ENCODE data around the gene NHERF1. TPM values are rescaled to one million over a fixed set of nuclear protein-coding genes. Genes with fewer than 3 reads are reported as not detected.
A peak's percentile ranks its signal among the peaks of the same experiment; 100 is the strongest.

Gene NHERF1
- total and polyA plus RNA-seq, 2 of the 13 experiments (the other 11 are each of a cell fraction or from before 2014, with no cell fraction given): 169 to 269 TPM

DNA sequence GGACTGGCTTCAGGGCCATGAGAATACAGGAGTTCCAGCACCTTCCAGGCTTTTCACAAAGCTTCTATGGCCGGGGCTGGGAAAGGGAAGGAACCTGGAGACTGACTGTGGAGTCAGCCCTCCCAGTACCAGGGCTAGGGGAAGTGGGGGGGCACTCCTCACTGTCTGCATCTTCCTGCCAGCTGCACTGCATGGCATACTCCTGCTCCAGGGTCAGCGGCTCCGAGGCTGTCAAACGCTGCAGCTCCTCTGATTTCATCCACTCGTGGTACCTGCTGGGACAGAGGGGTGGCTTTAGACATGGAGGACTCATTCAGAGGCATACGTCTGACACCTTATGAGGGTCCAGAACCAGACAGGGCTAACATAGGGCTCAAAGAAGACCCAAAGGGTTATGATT lies 25.0 kb downstream of the NHERF1 start:
- in situ Hi-C loops (cut with HindIII; ENCODE audit: extremely low pct_ligation_motif_present, low pct_unique_long_range_greater_than_20kb) (no loop called here), intact Hi-C loops (cut with micrococcal nuclease; ENCODE audit: unreplicated experiment) (no loop called here)
- BruUV-seq (replicated peaks): no TSS peak
- ATAC-seq (no peak), FAIRE-seq (no peak), DNase-seq (ENCODE audit: low spot score) (no peak)
- peak overlapping the region; percentile 52 for H3K27ac ChIP-seq (ENCODE audit: extremely low read length, insufficient read depth, low read length)
- no peak for TF ChIP-seq HNF4A (CRISPR knock-in tag; IDR thresholded peaks at IDR 0.05)
- TF ChIP-seq, protein P1, sequence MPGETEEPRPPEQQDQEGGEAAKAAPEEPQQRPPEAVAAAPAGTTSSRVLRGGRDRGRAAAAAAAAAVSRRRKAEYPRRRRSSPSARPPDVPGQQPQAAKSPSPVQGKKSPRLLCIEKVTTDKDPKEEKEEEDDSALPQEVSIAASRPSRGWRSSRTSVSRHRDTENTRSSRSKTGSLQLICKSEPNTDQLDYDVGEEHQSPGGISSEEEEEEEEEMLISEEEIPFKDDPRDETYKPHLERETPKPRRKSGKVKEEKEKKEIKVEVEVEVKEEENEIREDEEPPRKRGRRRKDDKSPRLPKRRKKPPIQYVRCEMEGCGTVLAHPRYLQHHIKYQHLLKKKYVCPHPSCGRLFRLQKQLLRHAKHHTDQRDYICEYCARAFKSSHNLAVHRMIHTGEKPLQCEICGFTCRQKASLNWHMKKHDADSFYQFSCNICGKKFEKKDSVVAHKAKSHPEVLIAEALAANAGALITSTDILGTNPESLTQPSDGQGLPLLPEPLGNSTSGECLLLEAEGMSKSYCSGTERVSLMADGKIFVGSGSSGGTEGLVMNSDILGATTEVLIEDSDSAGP (CRISPR knock-in tag; IDR thresholded peaks at IDR 0.05; ENCODE audit: borderline replicate concordance): 0 out of 2 replicates have a peak, but pooled peaks have one; percentile 32
- no peak for TF ChIP-seq THAP11 (CRISPR knock-in tag; IDR thresholded peaks at IDR 0.05)
- no peak for TF ChIP-seq NFYB (CRISPR knock-in tag; IDR thresholded peaks at IDR 0.05)
- TF ChIP-seq, protein P2, sequence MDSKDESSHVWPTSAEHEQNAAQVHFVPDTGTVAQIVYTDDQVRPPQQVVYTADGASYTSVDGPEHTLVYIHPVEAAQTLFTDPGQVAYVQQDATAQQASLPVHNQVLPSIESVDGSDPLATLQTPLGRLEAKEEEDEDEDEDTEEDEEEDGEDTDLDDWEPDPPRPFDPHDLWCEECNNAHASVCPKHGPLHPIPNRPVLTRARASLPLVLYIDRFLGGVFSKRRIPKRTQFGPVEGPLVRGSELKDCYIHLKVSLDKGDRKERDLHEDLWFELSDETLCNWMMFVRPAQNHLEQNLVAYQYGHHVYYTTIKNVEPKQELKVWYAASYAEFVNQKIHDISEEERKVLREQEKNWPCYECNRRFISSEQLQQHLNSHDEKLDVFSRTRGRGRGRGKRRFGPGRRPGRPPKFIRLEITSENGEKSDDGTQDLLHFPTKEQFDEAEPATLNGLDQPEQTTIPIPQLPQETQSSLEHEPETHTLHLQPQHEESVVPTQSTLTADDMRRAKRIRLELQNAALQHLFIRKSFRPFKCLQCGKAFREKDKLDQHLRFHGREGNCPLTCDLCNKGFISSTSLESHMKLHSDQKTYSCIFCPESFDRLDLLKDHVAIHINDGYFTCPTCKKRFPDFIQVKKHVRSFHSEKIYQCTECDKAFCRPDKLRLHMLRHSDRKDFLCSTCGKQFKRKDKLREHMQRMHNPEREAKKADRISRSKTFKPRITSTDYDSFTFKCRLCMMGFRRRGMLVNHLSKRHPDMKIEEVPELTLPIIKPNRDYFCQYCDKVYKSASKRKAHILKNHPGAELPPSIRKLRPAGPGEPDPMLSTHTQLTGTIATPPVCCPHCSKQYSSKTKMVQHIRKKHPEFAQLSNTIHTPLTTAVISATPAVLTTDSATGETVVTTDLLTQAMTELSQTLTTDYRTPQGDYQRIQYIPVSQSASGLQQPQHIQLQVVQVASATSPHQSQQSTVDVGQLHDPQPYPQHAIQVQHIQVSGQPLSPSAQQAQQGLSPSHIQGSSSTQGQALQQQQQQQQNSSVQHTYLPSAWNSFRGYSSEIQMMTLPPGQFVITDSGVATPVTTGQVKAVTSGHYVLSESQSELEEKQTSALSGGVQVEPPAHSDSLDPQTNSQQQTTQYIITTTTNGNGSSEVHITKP (CRISPR knock-in tag; IDR thresholded peaks at IDR 0.05; ENCODE audit: low read depth): 0 out of 2 replicates have a peak, but pooled peaks have one; percentile 0
- TF ChIP-seq, protein P3, sequence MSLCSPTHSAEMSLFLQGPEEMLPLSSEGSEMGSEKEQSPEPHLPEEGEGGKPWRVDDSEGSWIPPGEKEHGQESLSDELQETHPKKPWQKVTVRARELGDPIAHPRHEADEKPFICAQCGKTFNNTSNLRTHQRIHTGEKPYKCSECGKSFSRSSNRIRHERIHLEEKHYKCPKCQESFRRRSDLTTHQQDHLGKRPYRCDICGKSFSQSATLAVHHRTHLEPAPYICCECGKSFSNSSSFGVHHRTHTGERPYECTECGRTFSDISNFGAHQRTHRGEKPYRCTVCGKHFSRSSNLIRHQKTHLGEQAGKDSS (CRISPR knock-in tag; IDR thresholded peaks at IDR 0.05; ENCODE audit: borderline replicate concordance, low read depth): 0 out of 2 replicates have a peak, but pooled peaks have one; percentile 26
- 0 out of 2 replicates have a peak, but pooled peaks have one; percentile 17 for TF ChIP-seq MBD4 (IDR thresholded peaks at IDR 0.05; ENCODE audit: borderline replicate concordance, low read length)
- no peak for TF ChIP-seq RBM39 (IDR thresholded peaks at IDR 0.05; ENCODE audit: low read depth, low read length, poor library complexity, severe bottlenecking)
- 0 out of 2 replicates have a peak, but pooled peaks have one; percentile 41 for TF ChIP-seq ZSCAN30 (CRISPR knock-in tag; IDR thresholded peaks at IDR 0.05)
- TF ChIP-seq ZFP90 (CRISPR knock-in tag; IDR thresholded peaks at IDR 0.05; ENCODE audit: borderline replicate concordance): no peak
- TF ChIP-seq, protein P4, sequence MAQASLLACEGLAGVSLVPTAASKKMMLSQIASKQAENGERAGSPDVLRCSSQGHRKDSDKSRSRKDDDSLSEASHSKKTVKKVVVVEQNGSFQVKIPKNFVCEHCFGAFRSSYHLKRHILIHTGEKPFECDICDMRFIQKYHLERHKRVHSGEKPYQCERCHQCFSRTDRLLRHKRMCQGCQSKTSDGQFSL (CRISPR knock-in tag; IDR thresholded peaks at IDR 0.05): peak; percentile 75; the same call in 1 of the 2 replicates
- no peak overlapping the region for H2AFZ ChIP-seq (ENCODE audit: low read length)
- no peaks in the 10 kb centered on the region for H3K9me3 ChIP-seq (ENCODE audit: low read length)
- POLR2A ChIA-PET: interaction anchor here (0.9 to 29.3 kb wide), 8 partner anchors 19 to 348 kb away, joined by 3 to 1459 read pairs (median 7); partner anchors contain the start of genes FDXR, NHERF1 and RAB37
- H3K36me3 ChIP-seq (replicated peaks in 1 of 2; ENCODE audit: control insufficient read depth in 1 of 2, insufficient read depth in 2 of 2, low read length in 2 of 2): peaks cover 25 to 43% of the 10 kb centered on the region in 2 experiments
- H3K4me2 ChIP-seq (ENCODE audit: low read depth, low read length): no peak overlapping the region
- H3K79me2 ChIP-seq (ENCODE audit: insufficient read depth, low read length): peaks cover 27% of the 10 kb centered on the region
- peaks cover 20% of the 10 kb centered on the region; the same call in 1 of the 2 replicates for H4K20me1 ChIP-seq (ENCODE audit: insufficient read depth, low read length)
- H3K4me1 ChIP-seq (ENCODE audit: insufficient read depth, low read length): peaks cover 80% of the 10 kb centered on the region
- no peaks in the 10 kb centered on the region; a peak in 1 of 5 replicates for H3K27me3 ChIP-seq (ENCODE audit: control insufficient read depth in 1 of 2, insufficient read depth in 2 of 2, low read length in 2 of 2)
- 98% methylated on average over 6 of the region's 6 CpGs for WGBS (ENCODE audit: low lambda C conversion rate)
- CTCF ChIA-PET (ENCODE audit: low intra/inter-chr PET ratio, low total read pairs): interaction anchor here (12.2 kb wide), 1 partner anchor 26 kb away, joined by 219 read pairs; the partner anchor contains the start of gene NHERF1
- H3K9ac ChIP-seq (ENCODE audit: insufficient read depth, low read depth, low read length): no peak overlapping the region
- no peak overlapping the region for H3K4me3 ChIP-seq (replicated peaks in 1 of 3; ENCODE audit: insufficient read depth in 1 of 3, low read depth in 2 of 3, low read length in 3 of 3)
